ENCODE results near the gene CELSR2.

DNA sequence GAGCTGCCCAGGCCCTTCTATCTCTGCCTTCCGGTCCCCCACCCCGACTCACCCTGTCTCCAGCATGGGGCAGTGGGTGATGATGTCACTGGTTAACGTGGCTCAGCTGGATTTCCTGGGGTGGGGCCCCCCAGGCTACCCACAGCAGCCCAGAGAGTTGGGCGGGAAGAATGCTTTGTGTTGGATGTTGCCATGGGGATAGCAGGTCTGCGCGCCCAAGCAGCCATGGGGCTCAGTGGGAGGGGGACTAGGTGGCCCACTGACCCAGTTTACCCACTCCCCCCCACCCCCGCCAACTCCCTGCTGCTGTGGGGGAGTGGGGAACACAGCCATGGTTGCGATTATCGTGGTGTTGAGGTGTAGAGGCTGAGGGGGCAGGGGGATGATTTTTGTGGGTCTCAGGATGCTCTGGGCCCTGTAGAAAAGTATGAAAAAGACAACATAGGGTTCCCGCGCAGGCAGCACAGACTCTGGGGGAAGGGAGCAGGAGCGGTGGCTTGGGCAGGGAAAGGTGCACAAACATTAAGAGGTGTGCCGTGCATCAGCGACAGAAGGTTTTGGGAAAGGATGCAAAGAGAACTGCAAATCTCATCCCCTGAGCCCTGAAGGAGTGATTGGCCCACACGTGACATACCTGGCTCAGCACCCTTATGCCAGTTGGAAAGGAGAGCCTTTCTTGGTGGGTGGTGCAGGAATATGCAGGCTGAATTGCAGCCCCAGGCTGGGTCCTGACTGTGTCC, 8.5 kb downstream of the CELSR2 start:
- no peak for TF ChIP-seq CTCF (IDR thresholded peaks at IDR 0.05; ENCODE audit: low read length)
- TF ChIP-seq EZH2 (optimal IDR thresholded peaks at IDR 0.05; ENCODE audit: low read depth, low read length): no peak
